Colon (tissue), 2 donors: ENCODE results near the gene SEL1L2.

ENCODE experiments used
- FAIRE-seq: peaks from 2 replicates; lab custom pipeline; 2012; peaks lifted over from hg19 to GRCh38; lab: Jason Lieb, UNC
- donor health status: control.
- donor health status: control.

The SEL1L2 gene

DNA sequence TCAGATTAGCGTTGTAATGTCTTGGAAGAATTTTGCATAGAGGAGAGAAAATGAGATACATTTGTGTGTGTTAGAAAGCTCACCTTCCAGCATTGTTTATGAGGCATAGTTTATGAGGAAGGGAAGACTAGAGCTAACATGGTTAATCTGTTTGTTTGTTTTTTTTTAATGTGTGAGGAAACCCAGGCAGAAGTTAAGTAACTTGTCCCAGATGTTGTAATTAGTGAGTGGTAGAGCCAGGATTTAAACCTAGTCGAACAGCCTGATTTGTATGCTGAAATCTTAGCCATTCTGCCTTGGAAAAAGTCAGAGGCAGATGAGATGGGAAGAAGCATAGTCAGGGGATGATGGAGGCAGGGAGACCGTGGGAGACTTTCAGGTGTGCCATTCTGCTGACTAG, 176.5 kb downstream of the SEL1L2 start:
- FAIRE-seq = no peak

DNA sequence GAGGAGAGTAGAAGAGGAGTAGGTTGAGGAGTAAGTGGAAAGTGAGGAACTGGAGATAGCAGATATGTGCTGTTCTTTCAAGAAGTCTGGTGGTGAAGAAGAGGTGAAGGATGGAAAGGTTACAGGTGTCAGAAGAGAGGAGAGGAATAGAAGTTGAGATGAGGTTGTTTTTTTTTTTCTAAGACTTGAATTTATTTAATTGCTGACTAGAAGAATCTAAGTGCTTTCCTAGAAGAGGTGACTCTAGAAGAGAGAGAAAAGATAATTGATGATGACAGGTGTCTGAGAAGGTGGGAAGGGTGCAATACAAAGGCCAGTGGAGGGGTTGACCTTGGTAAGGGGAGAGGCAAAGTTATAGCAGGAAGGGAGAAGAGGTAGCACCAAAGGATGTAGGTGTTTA, 180.0 kb downstream of the SEL1L2 start:
- no peak for FAIRE-seq

DNA sequence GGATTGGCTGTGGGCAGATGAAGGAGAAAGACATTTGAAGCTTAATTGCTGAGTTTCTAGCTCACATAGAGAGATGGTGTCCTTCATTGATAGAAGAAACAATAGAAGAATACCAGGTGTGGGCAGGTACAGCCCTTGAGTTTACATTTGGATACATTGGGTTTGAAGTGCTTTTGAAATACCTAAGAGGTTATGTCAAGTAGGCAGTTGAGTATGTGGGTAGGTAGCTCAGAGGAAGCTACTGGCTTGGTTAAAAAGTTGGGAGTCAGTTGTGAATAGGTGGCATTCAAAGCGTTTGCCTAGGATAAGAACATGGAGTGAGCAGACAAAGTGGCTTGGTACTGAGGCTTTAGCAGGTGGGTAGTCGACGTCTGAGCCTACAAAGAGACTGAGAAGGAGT, 180.6 kb downstream of the SEL1L2 start:
- FAIRE-seq = no peak

DNA sequence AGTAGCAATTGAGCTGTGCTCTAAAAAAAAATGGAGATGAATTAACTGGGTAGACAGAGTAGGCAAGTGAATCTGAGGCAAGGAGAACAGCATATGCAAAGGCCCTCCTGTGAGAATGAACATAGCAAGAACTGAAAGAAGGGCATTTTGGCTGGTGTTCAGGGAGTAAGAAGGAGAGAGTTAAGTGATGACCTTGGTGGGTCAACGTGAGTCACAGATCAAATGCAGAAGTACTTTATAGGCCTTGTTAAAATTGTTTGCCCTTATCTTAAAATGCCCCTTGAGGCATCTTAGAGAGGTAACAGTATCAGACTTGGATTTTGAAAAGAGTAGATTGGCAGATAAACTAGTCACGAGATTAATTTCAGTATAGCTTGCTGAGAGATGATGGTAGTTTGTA, 181.0 kb downstream of the SEL1L2 start:
- FAIRE-seq = no peak

DNA sequence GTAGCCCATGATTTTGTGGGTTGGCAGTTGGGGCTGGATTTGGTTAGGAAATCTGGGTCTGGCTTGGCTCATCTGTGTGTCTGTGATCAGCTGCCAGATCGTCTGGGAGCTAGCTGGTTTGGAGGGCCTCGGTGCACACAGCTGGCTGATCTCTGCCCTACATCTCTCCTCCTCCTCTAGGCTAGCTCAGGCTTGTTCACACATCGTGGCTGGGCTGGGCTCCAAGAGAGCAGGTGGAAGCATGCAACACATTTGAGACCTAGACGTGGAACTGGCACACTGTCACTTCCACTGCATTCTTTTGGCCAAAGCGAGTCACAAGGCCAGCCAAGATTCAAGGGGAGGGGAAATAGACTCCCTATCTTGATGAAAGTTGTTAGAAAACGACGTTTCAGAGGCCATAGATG, 189.7 kb downstream of the SEL1L2 start:
- no peak for FAIRE-seq

DNA sequence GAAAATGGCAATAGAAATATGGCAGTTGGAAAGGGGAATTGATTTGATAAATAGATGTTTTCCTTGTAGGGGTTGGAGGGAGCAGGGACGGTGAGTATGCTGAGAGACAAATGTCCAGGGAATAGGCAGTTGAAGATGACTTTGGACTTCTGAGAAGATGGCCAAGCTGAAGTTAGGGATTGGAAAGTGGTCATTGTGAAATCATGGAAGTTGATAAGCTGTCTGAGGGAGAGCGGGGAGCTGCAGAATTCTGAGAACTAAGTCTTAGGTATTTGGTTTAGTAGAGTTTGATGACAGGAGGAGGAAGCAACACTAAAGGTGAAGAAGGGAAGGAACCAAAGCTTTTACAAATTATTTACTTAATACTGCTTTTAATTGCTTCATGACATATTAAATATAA, 190.4 kb downstream of the SEL1L2 start:
- no peak for FAIRE-seq
